HL-60 (cell line): ENCODE results near the gene GHRL.

Experiments used
- POLR2AphosphoS5 ChIP-seq: IDR thresholded peaks from 2 replicates; pipeline ENCODE4 v1.6.1; 2012; ENCODE audit warnings: low read depth
- TF ChIP-seq, protein P1 (sequence below): IDR thresholded peaks from 2 replicates; pipeline ENCODE4 v1.6.1; 2012; ENCODE audit warnings: low read depth; ENCODE audit not compliant: insufficient replicate concordance
- TF ChIP-seq, protein P2 (sequence below): IDR thresholded peaks from one replicate; pipeline ENCODE4 v1.5.1; 2011; ENCODE audit warnings: low read length, control low read depth, inconsistent platforms; ENCODE audit not compliant: insufficient read depth

GRCh38 chr3:10331320-10331719 lies 38.6 kb upstream of the GHRL start:
- TF ChIP-seq, protein P1, sequence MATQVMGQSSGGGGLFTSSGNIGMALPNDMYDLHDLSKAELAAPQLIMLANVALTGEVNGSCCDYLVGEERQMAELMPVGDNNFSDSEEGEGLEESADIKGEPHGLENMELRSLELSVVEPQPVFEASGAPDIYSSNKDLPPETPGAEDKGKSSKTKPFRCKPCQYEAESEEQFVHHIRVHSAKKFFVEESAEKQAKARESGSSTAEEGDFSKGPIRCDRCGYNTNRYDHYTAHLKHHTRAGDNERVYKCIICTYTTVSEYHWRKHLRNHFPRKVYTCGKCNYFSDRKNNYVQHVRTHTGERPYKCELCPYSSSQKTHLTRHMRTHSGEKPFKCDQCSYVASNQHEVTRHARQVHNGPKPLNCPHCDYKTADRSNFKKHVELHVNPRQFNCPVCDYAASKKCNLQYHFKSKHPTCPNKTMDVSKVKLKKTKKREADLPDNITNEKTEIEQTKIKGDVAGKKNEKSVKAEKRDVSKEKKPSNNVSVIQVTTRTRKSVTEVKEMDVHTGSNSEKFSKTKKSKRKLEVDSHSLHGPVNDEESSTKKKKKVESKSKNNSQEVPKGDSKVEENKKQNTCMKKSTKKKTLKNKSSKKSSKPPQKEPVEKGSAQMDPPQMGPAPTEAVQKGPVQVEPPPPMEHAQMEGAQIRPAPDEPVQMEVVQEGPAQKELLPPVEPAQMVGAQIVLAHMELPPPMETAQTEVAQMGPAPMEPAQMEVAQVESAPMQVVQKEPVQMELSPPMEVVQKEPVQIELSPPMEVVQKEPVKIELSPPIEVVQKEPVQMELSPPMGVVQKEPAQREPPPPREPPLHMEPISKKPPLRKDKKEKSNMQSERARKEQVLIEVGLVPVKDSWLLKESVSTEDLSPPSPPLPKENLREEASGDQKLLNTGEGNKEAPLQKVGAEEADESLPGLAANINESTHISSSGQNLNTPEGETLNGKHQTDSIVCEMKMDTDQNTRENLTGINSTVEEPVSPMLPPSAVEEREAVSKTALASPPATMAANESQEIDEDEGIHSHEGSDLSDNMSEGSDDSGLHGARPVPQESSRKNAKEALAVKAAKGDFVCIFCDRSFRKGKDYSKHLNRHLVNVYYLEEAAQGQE: no peak
- TF ChIP-seq, protein P2, sequence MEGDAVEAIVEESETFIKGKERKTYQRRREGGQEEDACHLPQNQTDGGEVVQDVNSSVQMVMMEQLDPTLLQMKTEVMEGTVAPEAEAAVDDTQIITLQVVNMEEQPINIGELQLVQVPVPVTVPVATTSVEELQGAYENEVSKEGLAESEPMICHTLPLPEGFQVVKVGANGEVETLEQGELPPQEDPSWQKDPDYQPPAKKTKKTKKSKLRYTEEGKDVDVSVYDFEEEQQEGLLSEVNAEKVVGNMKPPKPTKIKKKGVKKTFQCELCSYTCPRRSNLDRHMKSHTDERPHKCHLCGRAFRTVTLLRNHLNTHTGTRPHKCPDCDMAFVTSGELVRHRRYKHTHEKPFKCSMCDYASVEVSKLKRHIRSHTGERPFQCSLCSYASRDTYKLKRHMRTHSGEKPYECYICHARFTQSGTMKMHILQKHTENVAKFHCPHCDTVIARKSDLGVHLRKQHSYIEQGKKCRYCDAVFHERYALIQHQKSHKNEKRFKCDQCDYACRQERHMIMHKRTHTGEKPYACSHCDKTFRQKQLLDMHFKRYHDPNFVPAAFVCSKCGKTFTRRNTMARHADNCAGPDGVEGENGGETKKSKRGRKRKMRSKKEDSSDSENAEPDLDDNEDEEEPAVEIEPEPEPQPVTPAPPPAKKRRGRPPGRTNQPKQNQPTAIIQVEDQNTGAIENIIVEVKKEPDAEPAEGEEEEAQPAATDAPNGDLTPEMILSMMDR: no peak
- no peak for TF ChIP-seq POLR2AphosphoS5
